Measurements from ENCODE around the gene STX7.

STX7 gene

GRCh38 chr6:132412656-132413498 is 100.0 kb downstream of the STX7 start:
- no peak for DNase-seq (ENCODE audit: low read depth)

GRCh38 chr6:132411296-132411695 is 101.6 kb downstream of the STX7 start:
- DNase-seq (ENCODE audit: low read depth), result no peak

- no peak for DNase-seq (ENCODE audit: low read depth)
These were observed 102.1 kb downstream of the STX7 start for GRCh38 chr6:132410830-132411229.

- no peak for DNase-seq (ENCODE audit: low read depth)
These were observed 107.6 kb downstream of the STX7 start for GRCh38 chr6:132405143-132405915.

GRCh38 chr6:132404736-132405135 is 108.2 kb downstream of the STX7 start:
- DNase-seq (ENCODE audit: low read depth), result no peak

- no peak for DNase-seq (ENCODE audit: low read depth)
These were observed 108.6 kb downstream of the STX7 start for GRCh38 chr6:132404330-132404729.

GRCh38 chr6:132401618-132402285 is 111.2 kb downstream of the STX7 start:
- DNase-seq (ENCODE audit: low read depth), result no peak

- no peak for DNase-seq (ENCODE audit: low read depth)
These were observed 111.9 kb downstream of the STX7 start, which contains the start of gene MOXD1 for GRCh38 chr6:132400883-132401617. TSS of gene MOXD1 (minus strand) at chr6:132401475. CDS start at chr6:132401426, 49 bp downstream.

- DNase-seq (ENCODE audit: low read depth), result no peak
These were observed 112.4 kb downstream of the STX7 start for GRCh38 chr6:132400555-132400882.

GRCh38 chr6:132399376-132400074 is 113.4 kb downstream of the STX7 start:
- DNase-seq (ENCODE audit: low read depth), result no peak

Data from HS-5 (cell line).